Endothelial cell of umbilical vein (primary cell): ENCODE measurements around the gene GLUL. TPM values are rescaled to one million over a fixed set of nuclear protein-coding genes. Genes with fewer than 3 reads are reported as not detected.

ENCODE experiments used
- BruUV-seq: library from RNA; stranded (reverse); fragments of 400-500 nt; replicated peaks from 2 replicates; lab custom pipeline; 2021; lab: Mats Ljungman, UMichigan
- CTCF ChIA-PET: fragments of 300-600, 350-600 bp; sonication (Branson Sonifier 250); formaldehyde crosslinking; loops from one replicate; lab custom pipeline; 2021; ENCODE audit warnings: antibody characterized with exemption, inconsistent platforms; lab: Charles Lee
- POLR2A ChIA-PET: fragments of 300-600, 350-600 bp; sonication (Branson Sonifier 250); formaldehyde crosslinking; loops from one replicate; lab custom pipeline; 2021; ENCODE audit warnings: antibody characterized with exemption, inconsistent platforms; lab: Charles Lee
- DNase-seq: peaks from one replicate; pipeline ENCODE4 v3.0.0-alpha.2; 2011; ENCODE audit warnings: low read depth, low spot score
- FAIRE-seq: peaks from 2 replicates; lab custom pipeline; 2011; peaks lifted over from hg19 to GRCh38; lab: Jason Lieb, UNC
- H2AFZ ChIP-seq: 2 replicates; pipeline ENCODE4 v1.6.0; 2012; ENCODE audit warnings: low read depth, low read length, control low read depth, inconsistent platforms
- H3K27ac ChIP-seq: 2 replicates; pipeline ENCODE4 v1.5.1; 2011; ENCODE audit warnings: low read depth, mild to moderate bottlenecking, control low read depth, low read length, moderate library complexity; ENCODE audit not compliant: insufficient read depth
- H3K27me3 ChIP-seq, 2 experiments: 2 replicates each; pipeline versions ENCODE4 v1.6.0 to v1.6.1; 2011; ENCODE audit warnings: low read length in 2 of 2, mixed read lengths in 1 of 2; ENCODE audit not compliant: control insufficient read depth in 2 of 2, insufficient read depth in 2 of 2
- H3K36me3 ChIP-seq, 2 experiments: 2 replicates in 1 of 2; 3 replicates in 1 of 2; pipeline ENCODE4 v1.5.1; 2011; ENCODE audit warnings: low read length in 2 of 2, mild to moderate bottlenecking in 1 of 2, moderate library complexity in 1 of 2; ENCODE audit not compliant: control insufficient read depth in 2 of 2, insufficient read depth in 2 of 2; ENCODE audit errors: extremely low read depth in 1 of 2
- H3K4me1 ChIP-seq: 3 replicates; pipeline ENCODE4 v1.5.1; 2011; ENCODE audit warnings: mild to moderate bottlenecking, low read length; ENCODE audit not compliant: control insufficient read depth, insufficient read depth; ENCODE audit errors: extremely low read depth
- H3K4me2 ChIP-seq: 2 replicates; pipeline ENCODE4 v1.6.1; 2011; ENCODE audit warnings: low read length, control low read depth, mixed read lengths; ENCODE audit not compliant: insufficient read depth
- H3K4me3 ChIP-seq, 3 experiments: fragments of 200-600 bp in 1 of 3; sonication (generic), shearing (Covaris generic) in 1 of 3; replicated peaks in 1 of 3; 2 replicates each; pipeline ENCODE4 v1.5.1; 2011 to 2016; ENCODE audit warnings: control low read depth in 3 of 3, low read length in 3 of 3, mild to moderate bottlenecking in 2 of 3, inconsistent platforms in 1 of 3, low read depth in 1 of 3, moderate library complexity in 1 of 3; ENCODE audit not compliant: insufficient read depth in 1 of 3
- H3K79me2 ChIP-seq: 2 replicates; pipeline ENCODE4 v1.6.0; 2012; ENCODE audit warnings: low read length, inconsistent platforms; ENCODE audit not compliant: control insufficient read depth, insufficient read depth
- H3K9ac ChIP-seq: replicated peaks from 2 replicates; pipeline ENCODE3; 2011; ENCODE audit warnings: low read length, control low read depth; ENCODE audit not compliant: insufficient read depth; ENCODE audit errors: extremely low read depth
- H3K9me1 ChIP-seq: replicated peaks from 3 replicates; pipeline ENCODE4 v1.6.0; 2011; ENCODE audit warnings: mild to moderate bottlenecking, low read length; ENCODE audit not compliant: control insufficient read depth, insufficient read depth; ENCODE audit errors: extremely low read depth
- H3K9me3 ChIP-seq: replicated peaks from 2 replicates; pipeline ENCODE4 v1.5.1; 2012; ENCODE audit warnings: low read length, inconsistent platforms; ENCODE audit not compliant: control insufficient read depth, insufficient read depth
- H4K20me1 ChIP-seq: replicated peaks from 2 replicates; pipeline ENCODE3; 2011; ENCODE audit warnings: mild to moderate bottlenecking, low read length; ENCODE audit not compliant: control insufficient read depth, insufficient read depth; ENCODE audit errors: extremely low read depth
- CTCF ChIP-seq, 2 donors: IDR thresholded peaks; 1 replicate in 1 of 2; 2 replicates in 1 of 2; pipeline ENCODE4 v1.5.1; 2011; ENCODE audit warnings: low read length in 2 of 2, mild to moderate bottlenecking in 2 of 2, moderate library complexity in 2 of 2, control low read depth in 1 of 2, inconsistent platforms in 1 of 2, low read depth in 1 of 2; ENCODE audit not compliant: insufficient read depth in 1 of 2; ENCODE audit errors: extremely low read depth in 1 of 2
- EZH2 ChIP-seq: IDR thresholded peaks from 2 replicates; pipeline ENCODE4 v1.6.1; 2012; ENCODE audit warnings: borderline replicate concordance, low read depth, mild to moderate bottlenecking, moderate library complexity, low read length, inconsistent platforms; ENCODE audit not compliant: severe bottlenecking
- FOS ChIP-seq: IDR thresholded peaks from 2 replicates; pipeline ENCODE4 v1.6.1; 2011; ENCODE audit warnings: mild to moderate bottlenecking, low read length, moderate library complexity, borderline replicate concordance; ENCODE audit not compliant: insufficient read depth
- GATA2 ChIP-seq: IDR thresholded peaks from 2 replicates; pipeline ENCODE4 v1.7.0; 2011; ENCODE audit warnings: low read depth, mild to moderate bottlenecking, moderate library complexity, mixed read lengths, low read length; ENCODE audit not compliant: insufficient read length, insufficient read depth
- JUN ChIP-seq: IDR thresholded peaks from 2 replicates; pipeline ENCODE4 v1.6.1; 2011; ENCODE audit warnings: borderline replicate concordance, low read depth; ENCODE audit not compliant: insufficient read length, insufficient read depth
- MAX ChIP-seq: IDR thresholded peaks from 2 replicates; pipeline ENCODE4 v1.6.1; 2011; ENCODE audit not compliant: insufficient read depth, insufficient read length
- MYC ChIP-seq: IDR thresholded peaks from one replicate; pipeline ENCODE4 v1.6.1; 2011; ENCODE audit warnings: mild to moderate bottlenecking, low read depth, low read length
- POLR2A ChIP-seq: IDR thresholded peaks from 2 replicates; pipeline ENCODE4 v1.6.1; 2012; ENCODE audit warnings: low read depth, mild to moderate bottlenecking, control low read depth, low read length
- POLR2AphosphoS5 ChIP-seq: IDR thresholded peaks from 2 replicates; pipeline ENCODE4 v1.6.1; 2012; ENCODE audit warnings: low read depth, mild to moderate bottlenecking, control low read depth, low read length, moderate library complexity; ENCODE audit not compliant: insufficient read depth
- dilution Hi-C: fragments of 300-500 bp; cut with MboI; formaldehyde crosslinking; loops from one replicate; pipeline ENCODE4 v1.15.0; 2019; ENCODE audit warnings: low sequenced_read_pairs; ENCODE audit not compliant: extremely low pct_ligation_motif_present
- intact Hi-C: fragments of 100-400 bp; cut with micrococcal nuclease; formaldehyde crosslinking; loops from one replicate; pipeline ENCODE4 v1.10.0; 2022
- polyA plus RNA-seq, 4 experiments: library from polyadenylated mRNA; depleted of rRNA in 3 of 4; stranded (reverse) in 3 of 4; unstranded in 1 of 4; fragments of >200 nt; gene quantifications; 2 replicates each; pipeline versions ENCODE4 v1.2.1 to v1.2.3, GENCODE V29; 2011 to 2012; ENCODE audit warnings: missing spikeins in 1 of 4
- total RNA-seq: library from RNA; stranded (reverse); gene quantifications from 2 replicates; pipeline ENCODE4 v1.2.3, GENCODE V29; 2021

GLUL gene
- total and polyA plus RNA-seq, 2 donors (not counting 3 experiments of a cell fraction or from before 2014, with no cell fraction given): 172 to 187 TPM

GRCh38 chr1:182385885-182386853 lies 5.4 kb downstream of the GLUL start:
- H3K79me2 ChIP-seq: peaks cover 41% of the 10 kb centered on the region
- no peaks in the 10 kb centered on the region for H3K27me3 ChIP-seq
- dilution Hi-C loops: no loop called here
- H4K20me1 ChIP-seq: peaks cover 5% of the 10 kb centered on the region
- no peak overlapping the region for H3K4me2 ChIP-seq
- H3K9ac ChIP-seq: no peak overlapping the region
- BruUV-seq: no TSS peak
- no peaks in the 10 kb centered on the region for H3K9me3 ChIP-seq
- intact Hi-C loops: no loop called here
- ChIA-PET CTCF (no interaction called here), POLR2A (no interaction called here)
- no peak overlapping the region for H3K27ac ChIP-seq
- peaks cover 4% of the 10 kb centered on the region for H3K4me1 ChIP-seq
- H3K36me3 ChIP-seq: peaks cover 35 to 46% of the 10 kb centered on the region in 2 experiments
- TF ChIP-seq MAX (no peak), POLR2AphosphoS5 (no peak), FOS (no peak), CTCF (IDR thresholded peaks at IDR 0.05; ENCODE audit: extremely low read depth in 1 of 2, insufficient read depth in 1 of 2, low read depth in 1 of 2, low read length in 2 of 2) (no peak), MYC (no peak), GATA2 (no peak), EZH2 (no peak), POLR2A (no peak), JUN (no peak)
- FAIRE-seq: no peak
- H3K4me3 ChIP-seq: no peak overlapping the region
- H3K9me1 ChIP-seq: no peaks in the 10 kb centered on the region
- no peak for DNase-seq
- H2AFZ ChIP-seq: no peak overlapping the region
